Activated CD4-positive, alpha-beta memory T cell treated with anti-CD3 and anti-CD28 coated beads, Interleukin-2, amount 10 ng/mL, durations not matched to agents 7 days and 5 days (primary cell): ENCODE data around the gene TESK2. TPM values are rescaled to one million over a fixed set of nuclear protein-coding genes. Genes with fewer than 3 reads are reported as not detected.

Source experiments
- CTCF ChIA-PET: fragments of 350-600 bp; sonication (Branson Sonifier 250); formaldehyde crosslinking; loops from one replicate; lab custom pipeline; 2021; ENCODE audit warnings: antibody characterized with exemption, inconsistent platforms; lab: Charles Lee
- POLR2A ChIA-PET: fragments of 350-600 bp; sonication (Branson Sonifier 250); formaldehyde crosslinking; loops from one replicate; lab custom pipeline; 2021; ENCODE audit warnings: antibody characterized with exemption; lab: Charles Lee
- DNase-seq: peaks from one replicate; pipeline ENCODE4 v3.0.0-alpha.2; 2020
- H3K27ac Mint-ChIP-seq: one replicate; pipeline ENCODE4 v1.8.0; 2021; ENCODE audit warnings: mild to moderate bottlenecking, mixed read lengths
- H3K27me3 Mint-ChIP-seq: one replicate; pipeline ENCODE4 v1.8.0; 2021; ENCODE audit warnings: mixed read lengths
- H3K36me3 Mint-ChIP-seq: one replicate; pipeline ENCODE4 v1.8.0; 2021; ENCODE audit warnings: low read depth, mixed read lengths
- H3K4me1 Mint-ChIP-seq: one replicate; pipeline ENCODE4 v1.8.0; 2021; ENCODE audit warnings: mixed read lengths
- H3K4me3 Mint-ChIP-seq: one replicate; pipeline ENCODE4 v1.8.0; 2021; ENCODE audit warnings: mild to moderate bottlenecking, mixed read lengths
- H3K9me3 Mint-ChIP-seq: one replicate; pipeline ENCODE4 v1.8.0; 2021; ENCODE audit warnings: mixed read lengths
- total RNA-seq, 2 experiments: library from RNA; stranded (reverse); gene quantifications; one replicate each; pipeline ENCODE4 v1.2.3, GENCODE V29; 2021

The TESK2 gene
- total RNA-seq, 2 experiments from 2014 or later = 3.7 to 4.3 TPM

DNA sequence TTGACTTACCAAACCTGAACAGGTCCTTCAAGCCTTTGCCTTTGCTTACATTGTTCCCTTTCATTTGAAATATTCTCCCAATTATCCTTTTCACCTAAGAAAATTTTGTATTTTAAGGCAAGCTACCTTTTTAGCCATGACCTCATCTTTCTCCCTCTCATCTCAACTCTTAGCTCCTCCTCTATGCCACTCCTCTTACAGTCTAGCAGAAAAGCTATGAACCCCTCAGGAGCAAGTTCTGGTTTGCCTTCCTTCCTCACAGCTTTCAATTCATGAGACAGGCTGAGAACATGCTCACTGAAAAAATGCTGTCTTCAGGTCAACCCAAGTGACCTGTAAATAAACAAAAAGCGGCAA is 142.4 kb downstream of the TESK2 start:
- Mint-ChIP-seq H3K27me3 (no peaks in the 10 kb centered on the region), H3K4me3 (no peak overlapping the region), H3K4me1 (peaks cover 12% of the 10 kb centered on the region), H3K27ac (no peak overlapping the region), H3K9me3 (no peaks in the 10 kb centered on the region), H3K36me3 (peaks cover 23% of the 10 kb centered on the region)
- ChIA-PET POLR2A (interaction anchor here (0.8 to 6.4 kb wide), 7 partner anchors 8 to 529 kb away, joined by 3 to 58 read pairs (median 3); partner anchors contain the start of genes MUTYH, PRDX1 and TOE1), CTCF (interaction anchor here (0.6 to 4.6 kb wide), 2 partner anchors 144 to 546 kb away, joined by 5 to 23 read pairs; partner anchors contain the start of gene TESK2)
- DNase-seq = no peak

DNA sequence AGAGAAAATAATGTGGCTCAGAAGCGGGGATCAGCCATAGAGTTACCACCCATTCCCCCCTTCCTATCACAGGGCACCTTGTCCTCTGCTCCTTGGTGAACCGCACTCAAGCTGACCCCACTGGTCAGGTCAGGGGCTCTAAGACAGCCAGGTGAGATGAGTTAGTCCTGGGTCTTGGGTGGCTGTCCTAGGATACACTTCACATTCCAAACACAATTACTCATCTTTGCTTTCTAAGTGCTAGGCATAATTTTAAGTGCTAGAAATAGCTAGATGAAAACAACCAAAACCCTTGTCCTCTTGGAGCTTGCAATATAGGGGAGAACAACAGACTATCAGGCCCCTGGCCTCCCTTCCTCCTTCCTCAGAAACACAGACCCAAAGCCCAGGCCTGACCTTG is 142.9 kb downstream of the TESK2 start:
- no peak for DNase-seq
- CTCF ChIA-PET = interaction anchor here (0.6 to 4.6 kb wide), 4 partner anchors 12 to 546 kb away, joined by 4 to 23 read pairs (median 4); partner anchors contain the start of gene TESK2
- Mint-ChIP-seq H3K27me3 (no peaks in the 10 kb centered on the region), H3K27ac (no peak overlapping the region), H3K36me3 (peaks cover 28% of the 10 kb centered on the region), H3K9me3 (no peaks in the 10 kb centered on the region), H3K4me1 (peaks cover 13% of the 10 kb centered on the region), H3K4me3 (no peak overlapping the region)
- POLR2A ChIA-PET = interaction anchor here (0.8 to 6.4 kb wide), 5 partner anchors 8 to 222 kb away, joined by 3 to 58 read pairs (median 3); partner anchors contain the start of genes MUTYH, PRDX1 and TOE1

DNA sequence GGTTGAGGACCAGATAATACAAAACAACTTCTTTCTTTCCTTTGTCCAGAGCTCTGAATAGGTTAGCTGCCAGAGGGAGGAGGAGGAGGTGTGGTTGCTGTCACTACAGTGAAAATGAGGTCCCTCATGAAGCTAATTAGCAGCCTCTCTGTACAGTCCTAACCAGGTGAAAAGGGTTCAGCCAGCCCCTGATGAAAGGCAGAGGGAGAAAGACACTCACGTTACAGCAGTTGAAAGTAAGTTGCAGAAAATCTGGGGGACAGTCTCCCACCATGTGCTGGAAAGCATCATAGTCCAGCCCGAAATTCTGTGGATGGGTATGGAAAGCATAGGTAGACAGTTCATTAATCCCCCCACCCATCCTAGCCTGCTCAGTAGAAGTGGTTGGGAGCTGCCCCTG is 144.5 kb downstream of the TESK2 start:
- no peaks in the 10 kb centered on the region for H3K9me3 Mint-ChIP-seq
- POLR2A ChIA-PET = interaction anchor here (1.0 to 1.5 kb wide), 3 partner anchors 21 to 625 kb away, joined by 3 read pairs; partner anchors contain the start of genes CCDC163 and MMACHC
- peaks cover 44% of the 10 kb centered on the region for H3K36me3 Mint-ChIP-seq
- no peaks in the 10 kb centered on the region for H3K27me3 Mint-ChIP-seq
- CTCF ChIA-PET = interaction anchor here (1.9 to 4.6 kb wide), 2 partner anchors 14 to 146 kb away, joined by 4 to 23 read pairs; partner anchors contain the start of gene TESK2
- peaks cover 27% of the 10 kb centered on the region for H3K4me1 Mint-ChIP-seq
- no peak for DNase-seq
- no peak overlapping the region for H3K4me3 Mint-ChIP-seq
- H3K27ac Mint-ChIP-seq = no peak overlapping the region

DNA sequence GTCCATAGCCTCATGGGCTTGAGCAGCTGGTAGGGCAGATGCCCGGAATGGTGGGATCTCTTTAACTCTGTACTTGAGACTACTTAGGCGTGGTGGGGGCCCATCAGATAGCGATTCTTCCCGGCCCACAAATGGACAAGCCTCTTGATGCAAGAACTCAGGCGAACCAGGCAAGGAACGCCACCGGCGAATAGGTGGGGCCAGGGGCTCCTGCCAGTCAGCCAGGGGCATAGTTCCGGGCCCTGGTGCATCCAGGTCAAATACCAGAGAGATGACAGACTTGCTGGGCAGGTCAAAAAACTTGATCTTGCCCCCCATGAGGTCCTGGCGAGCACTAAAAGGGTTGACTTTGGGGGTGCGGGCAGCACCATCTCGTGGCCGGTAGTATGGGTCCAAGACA is 145.9 kb downstream of the TESK2 start:
- POLR2A ChIA-PET = interaction anchor here (1.2 to 1.5 kb wide), 2 partner anchors 11 to 20 kb away, joined by 3 to 4 read pairs; no protein-coding TSS in a partner anchor
- CTCF ChIA-PET = interaction anchor here (1.1 to 1.9 kb wide), 3 partner anchors 15 to 148 kb away, joined by 4 read pairs; no protein-coding TSS in a partner anchor

DNA sequence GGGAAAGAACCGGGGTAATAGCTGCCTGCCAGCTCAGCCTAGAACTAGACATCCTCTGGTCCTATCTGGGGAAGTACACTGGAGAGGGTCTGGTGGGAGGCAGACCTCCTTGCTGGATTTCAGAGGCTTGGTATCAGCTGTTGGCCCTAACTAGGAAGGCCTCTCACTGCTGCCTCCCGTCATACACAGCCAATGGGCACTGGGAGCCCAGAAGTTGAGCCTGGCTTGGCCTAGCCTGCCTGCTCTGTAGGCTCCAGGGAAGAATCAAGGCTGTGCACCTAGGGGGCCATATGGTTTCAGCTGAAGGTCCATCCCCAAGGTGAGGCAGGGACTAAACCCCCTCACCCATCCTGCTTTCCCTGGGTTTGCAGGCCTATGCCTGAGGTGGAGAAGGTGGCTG is 146.5 kb downstream of the TESK2 start:
- Mint-ChIP-seq H3K27me3 (no peaks in the 10 kb centered on the region), H3K27ac (no peak overlapping the region)

More for the DNA sequence above, 145.9 kb downstream of the TESK2 start:
- Mint-ChIP-seq H3K4me3 (no peak overlapping the region), H3K4me1 (peaks cover 29% of the 10 kb centered on the region), H3K27ac (no peak overlapping the region), H3K27me3 (no peaks in the 10 kb centered on the region), H3K9me3 (no peaks in the 10 kb centered on the region), H3K36me3 (peaks cover 47% of the 10 kb centered on the region)
- DNase-seq = no peak

DNA sequence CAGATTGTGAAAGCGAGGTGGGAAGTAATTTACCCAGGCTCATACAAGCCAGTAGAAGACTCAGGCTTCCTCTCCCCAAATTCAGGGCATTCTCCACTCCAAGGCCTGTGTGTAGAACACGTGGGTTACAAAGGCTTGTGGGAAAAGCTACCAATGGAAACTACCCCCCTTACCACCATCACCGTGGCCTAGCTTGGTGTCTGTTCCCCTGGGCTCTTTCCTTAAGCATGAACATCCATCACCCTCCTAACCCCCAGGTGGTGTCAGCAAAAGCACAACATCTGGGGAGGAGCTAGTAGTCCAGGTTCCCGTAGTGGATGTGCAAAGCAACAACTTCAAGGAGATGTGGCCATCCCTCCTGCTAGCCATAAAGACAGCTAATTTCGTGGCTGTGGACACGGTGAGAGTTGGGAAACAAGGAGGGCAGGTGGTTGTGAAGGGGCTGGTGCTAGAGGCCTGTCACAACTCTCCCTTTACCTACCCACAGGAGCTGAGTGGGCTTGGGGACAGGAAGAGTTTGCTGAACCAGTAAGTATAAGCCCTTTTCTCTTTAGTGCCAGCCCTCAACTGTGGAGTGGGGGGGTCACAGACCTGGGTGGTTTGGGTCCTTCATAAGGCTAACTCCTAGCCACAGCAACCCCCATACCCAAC is 150.0 kb downstream of the TESK2 start:
- Mint-ChIP-seq H3K36me3 (peaks cover 61% of the 10 kb centered on the region), H3K4me3 (peak overlapping the region; percentile 96), H3K9me3 (no peaks in the 10 kb centered on the region), H3K27ac (peak overlapping the region; percentile 100), H3K27me3 (no peaks in the 10 kb centered on the region), H3K4me1 (peaks cover 51% of the 10 kb centered on the region)
- CTCF ChIA-PET = interaction anchor here (1.0 to 3.5 kb wide), 18 partner anchors 14 to 541 kb away, joined by 3 to 37 read pairs (median 9); partner anchors contain the start of genes CCDC163, HECTD3, HPDL and MMACHC
- POLR2A ChIA-PET = interaction anchor here (0.7 to 6.2 kb wide), 28 partner anchors 9 to 619 kb away, joined by 3 to 143 read pairs (median 12); partner anchors contain the start of genes AKR1A1, BTBD19, CCDC163 and DYNLT4
- DNase-seq = peak; percentile 41

More for the DNA sequence above, 146.5 kb downstream of the TESK2 start:
- H3K4me3 Mint-ChIP-seq = no peak overlapping the region
- DNase-seq = no peak
- CTCF ChIA-PET = interaction anchor here (1.0 to 1.6 kb wide), 2 partner anchors 15 to 41 kb away, joined by 3 to 4 read pairs; no protein-coding TSS in a partner anchor
- peaks cover 31% of the 10 kb centered on the region for H3K4me1 Mint-ChIP-seq
- no peaks in the 10 kb centered on the region for H3K9me3 Mint-ChIP-seq
- H3K36me3 Mint-ChIP-seq = peaks cover 50% of the 10 kb centered on the region
- POLR2A ChIA-PET = interaction anchor here (1.8 kb wide), 1 partner anchor 11 kb away, joined by 5 read pairs; no protein-coding TSS in a partner anchor

DNA sequence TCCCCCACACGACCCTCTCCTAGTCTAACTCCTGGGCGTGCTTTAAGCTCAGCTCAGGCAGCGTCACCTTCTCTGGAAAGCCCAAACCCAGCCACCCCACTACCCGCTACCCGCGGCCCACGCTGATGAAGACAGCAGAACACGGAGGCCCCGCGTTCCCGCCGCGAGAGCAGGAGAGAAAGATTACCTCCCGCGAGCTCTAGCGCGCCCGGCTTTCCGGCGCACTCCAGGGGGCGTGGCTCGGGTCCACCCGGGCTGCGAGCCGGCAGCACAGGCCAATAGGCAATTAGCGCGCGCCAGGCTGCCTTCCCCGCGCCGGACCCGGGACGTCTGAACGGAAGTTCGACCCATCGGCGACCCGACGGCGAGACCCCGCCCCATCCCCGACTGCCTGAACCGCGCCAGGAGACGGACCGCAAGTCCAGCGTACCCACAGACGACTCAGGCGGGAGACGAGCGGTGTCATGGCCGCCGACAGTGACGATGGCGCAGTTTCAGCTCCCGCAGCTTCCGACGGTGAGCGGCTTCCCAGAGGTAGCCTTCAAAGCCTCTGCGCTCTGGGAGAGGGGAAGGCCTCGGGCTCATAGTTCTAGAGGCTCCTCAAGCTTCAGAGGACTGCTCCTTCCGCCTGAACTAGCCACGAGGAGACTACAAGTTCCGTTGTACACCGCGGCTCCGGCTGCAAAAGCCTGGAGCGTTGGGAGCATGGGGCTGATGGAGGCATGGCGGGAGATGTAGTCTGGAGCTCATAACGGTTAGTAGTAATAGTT is 151.0 kb downstream of the TESK2 start, which contains the start of the genes MUTYH and TOE1:
Gene MUTYH (minus strand): TSS at position 652 of the 770 bp plus-strand sequence. CDS start 5,935 bp downstream, outside the sequence.
Gene TOE1 (plus strand): TSS at position 382 of the 770 bp plus-strand sequence. CDS start 83 bp downstream, at position 465.
- peak; percentile 96 for DNase-seq
- Mint-ChIP-seq H3K9me3 (no peaks in the 10 kb centered on the region), H3K36me3 (peaks cover 54% of the 10 kb centered on the region), H3K27ac (peak within 1 kb of the TSS; percentile 100), H3K4me1 (peaks cover 58% of the 10 kb centered on the region), H3K27me3 (no peaks in the 10 kb centered on the region), H3K4me3 (peak within 1 kb of the TSS; percentile 96)
- ChIA-PET POLR2A (interaction anchor here (0.6 to 6.2 kb wide), 42 partner anchors 10 to 828 kb away, joined by 3 to 143 read pairs (median 7); partner anchors contain the start of genes AKR1A1, BTBD19, CCDC163 and DYNLT4), CTCF (interaction anchor here (1.0 to 3.5 kb wide), 23 partner anchors 11 to 609 kb away, joined by 3 to 37 read pairs (median 6); partner anchors contain the start of genes CCDC163, HECTD3, HPDL and MMACHC)

DNA sequence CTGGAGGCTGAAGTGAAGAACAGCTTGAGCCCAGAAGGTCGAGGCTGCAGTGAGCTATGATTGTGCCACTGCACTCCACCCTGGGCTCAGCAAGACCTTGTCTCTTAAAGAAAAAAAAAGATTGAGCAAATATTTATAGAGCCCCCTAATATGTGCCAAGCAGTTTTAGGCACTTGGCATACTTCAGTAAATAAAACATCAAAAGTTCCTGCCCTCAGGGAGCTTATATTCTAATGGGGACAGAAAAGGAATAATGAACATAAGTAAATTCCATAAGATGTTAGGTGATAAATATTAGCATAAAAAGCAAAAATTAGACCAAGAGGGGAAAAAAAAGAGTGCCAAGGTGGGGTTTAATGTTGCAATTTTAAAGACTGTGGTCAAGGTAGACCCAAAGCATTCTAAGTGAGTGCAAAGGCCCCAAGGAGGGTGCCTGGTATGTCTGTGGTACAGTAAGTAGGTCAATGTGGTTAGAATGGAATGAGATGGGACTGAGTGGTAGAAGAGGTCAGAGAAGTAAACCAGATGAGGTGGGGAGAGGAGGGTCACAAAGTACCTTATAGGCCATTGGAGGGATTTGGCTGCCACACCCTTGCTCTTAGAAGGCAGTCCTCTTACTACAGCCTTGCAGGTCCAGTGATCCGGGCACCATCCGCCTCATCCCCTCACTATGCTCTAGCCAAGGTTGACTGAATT is 153.2 kb downstream of the TESK2 start:
- Mint-ChIP-seq H3K36me3 (peaks cover 48% of the 10 kb centered on the region), H3K9me3 (no peaks in the 10 kb centered on the region), H3K27ac (no peak overlapping the region), H3K4me1 (peaks cover 68% of the 10 kb centered on the region), H3K27me3 (no peaks in the 10 kb centered on the region), H3K4me3 (peak overlapping the region; percentile 53)
- CTCF ChIA-PET = interaction anchor here (1.3 kb wide), 1 partner anchor 34 kb away, joined by 5 read pairs; no protein-coding TSS in a partner anchor
- POLR2A ChIA-PET = interaction anchor here (1.0 to 6.2 kb wide), 5 partner anchors 10 to 528 kb away, joined by 3 to 143 read pairs (median 7); partner anchors contain the start of genes CCDC163, HPDL and MMACHC
- DNase-seq = no peak

DNA sequence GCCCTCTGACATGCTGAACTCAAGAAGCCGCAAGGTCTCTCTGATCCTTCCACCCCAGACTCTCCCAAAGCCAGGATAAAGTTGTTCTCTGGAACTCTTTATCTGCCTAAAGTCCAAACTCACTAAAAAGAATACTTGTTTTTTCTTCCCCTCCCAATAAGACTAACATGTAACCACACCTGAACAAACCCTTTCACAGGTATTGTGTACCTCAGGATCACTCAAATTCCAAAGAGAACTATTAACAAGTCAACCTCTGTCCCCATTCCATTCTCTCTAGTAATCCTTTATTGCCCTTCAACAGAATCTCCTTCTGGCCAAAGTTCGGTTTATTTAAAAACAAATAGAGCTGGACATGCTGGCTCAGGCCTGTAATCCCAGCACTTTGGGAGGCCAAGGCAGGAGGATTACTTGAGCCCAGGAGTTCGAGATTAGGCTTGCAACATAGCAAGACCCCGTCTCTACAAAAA is 155.1 kb downstream of the TESK2 start:
- H3K4me1 Mint-ChIP-seq = peaks cover 50% of the 10 kb centered on the region
- no peaks in the 10 kb centered on the region for H3K27me3 Mint-ChIP-seq
- ChIA-PET CTCF (interaction anchor here (0.8 to 0.9 kb wide), 2 partner anchors 9 to 32 kb away, joined by 3 read pairs; partner anchors contain the start of gene HPDL), POLR2A (interaction anchor here (1.4 to 6.2 kb wide), 3 partner anchors 8 to 32 kb away, joined by 5 to 143 read pairs (median 7); partner anchors contain the start of gene HPDL)
- H3K36me3 Mint-ChIP-seq = peaks cover 44% of the 10 kb centered on the region
- no peak for DNase-seq
- no peak overlapping the region for H3K27ac Mint-ChIP-seq
- no peak overlapping the region for H3K4me3 Mint-ChIP-seq
- H3K9me3 Mint-ChIP-seq = no peaks in the 10 kb centered on the region

DNA sequence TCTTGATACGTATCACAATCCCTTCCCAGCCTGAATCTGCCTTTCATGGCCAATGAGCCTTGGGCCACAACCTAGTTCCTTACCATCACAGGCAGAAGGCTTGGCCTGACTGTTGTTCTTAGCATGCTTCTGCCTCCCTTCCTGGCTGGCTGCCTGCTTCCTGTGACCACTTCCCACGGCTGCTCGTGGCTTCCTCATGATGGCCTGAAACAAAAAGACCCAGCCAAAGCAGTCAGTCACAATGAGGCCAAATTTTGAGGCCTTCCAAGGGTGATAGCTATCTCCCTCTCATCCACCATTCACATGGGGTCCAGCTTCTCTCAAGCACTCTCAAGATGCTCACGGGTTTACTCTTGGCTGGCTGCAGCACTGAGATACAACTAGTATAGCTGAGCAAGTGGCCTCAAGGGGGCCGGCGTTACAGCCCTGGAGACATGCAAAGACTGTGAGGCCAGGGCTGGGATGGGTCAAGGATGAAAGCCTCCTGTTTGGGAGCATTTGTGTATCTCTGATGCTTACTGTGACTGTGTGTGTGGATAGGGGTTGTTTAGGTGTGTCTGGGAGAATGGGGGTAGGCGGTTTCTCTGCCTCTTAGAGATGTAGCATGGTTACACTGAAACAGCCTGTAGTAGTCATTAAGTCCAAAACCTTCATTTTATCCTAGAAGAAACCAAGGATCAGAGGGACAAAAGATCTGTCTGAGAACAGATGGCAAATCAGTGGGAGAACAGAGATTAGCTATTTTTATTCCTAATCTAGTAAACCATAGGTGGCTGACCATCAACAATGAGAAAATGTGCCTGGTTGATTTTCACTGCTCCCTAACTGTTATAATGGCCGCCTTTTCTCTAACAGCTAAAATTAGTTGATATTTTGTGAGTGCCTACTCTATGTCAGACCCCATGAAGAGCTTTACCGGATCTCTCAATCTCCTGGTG is 156.4 kb downstream of the TESK2 start:
- Mint-ChIP-seq H3K36me3 (peaks cover 43% of the 10 kb centered on the region), H3K9me3 (no peaks in the 10 kb centered on the region), H3K4me3 (no peak overlapping the region), H3K4me1 (peaks cover 44% of the 10 kb centered on the region), H3K27ac (peak overlapping the region; percentile 48), H3K27me3 (no peaks in the 10 kb centered on the region)
- DNase-seq = peak; percentile 37
- ChIA-PET POLR2A (interaction anchor here (0.9 to 1.4 kb wide), 4 partner anchors 8 to 613 kb away, joined by 3 to 5 read pairs (median 4); partner anchors contain the start of genes HPDL and PRDX1), CTCF (interaction anchor here (0.6 to 1.5 kb wide), 5 partner anchors 8 to 249 kb away, joined by 3 read pairs; partner anchors contain the start of gene HPDL)
